GM18858 (cell line): ENCODE results near the gene UBL5.

Source experiments
- ATAC-seq: cut with Tn5 transposase; IDR thresholded peaks from one replicate; pipeline ENCODE4 v1.9.1; 2021; ENCODE audit not compliant: unreplicated experiment

The UBL5 gene

GRCh38 chr19:9850235-9850959 lies 22.7 kb downstream of the UBL5 start:
- ATAC-seq, result no peak

- ATAC-seq, result no peak
These were observed 26.6 kb downstream of the UBL5 start for GRCh38 chr19:9854282-9854846.

- ATAC-seq, result no peak
These were observed 28.9 kb downstream of the UBL5 start for GRCh38 chr19:9856609-9857008.

GRCh38 chr19:9857076-9857721 lies 29.5 kb downstream of the UBL5 start:
- no peak for ATAC-seq

GRCh38 chr19:9857920-9858746 lies 30.4 kb downstream of the UBL5 start:
- no peak for ATAC-seq

GRCh38 chr19:9858766-9859165 lies 31.0 kb downstream of the UBL5 start:
- no peak for ATAC-seq

- ATAC-seq, result no peak
These were observed 32.7 kb downstream of the UBL5 start for GRCh38 chr19:9860407-9860806.

GRCh38 chr19:9861503-9861902 lies 33.8 kb downstream of the UBL5 start:
- no peak for ATAC-seq

- no peak for ATAC-seq
These were observed 35.2 kb downstream of the UBL5 start for GRCh38 chr19:9862938-9863337.

GRCh38 chr19:9863759-9864158 lies 36.0 kb downstream of the UBL5 start:
- no peak for ATAC-seq

GRCh38 chr19:9865732-9866501 lies 38.2 kb downstream of the UBL5 start:
- no peak for ATAC-seq

- no peak for ATAC-seq
These were observed 41.4 kb downstream of the UBL5 start for GRCh38 chr19:9868983-9869617.

- ATAC-seq, result no peak
These were observed 44.1 kb downstream of the UBL5 start for GRCh38 chr19:9871626-9872338.

GRCh38 chr19:9872618-9873242 lies 45.0 kb downstream of the UBL5 start:
- ATAC-seq, result no peak

- no peak for ATAC-seq
These were observed 47.4 kb downstream of the UBL5 start for GRCh38 chr19:9875031-9875627.

GRCh38 chr19:9875796-9876195 lies 48.1 kb downstream of the UBL5 start:
- no peak for ATAC-seq

GRCh38 chr19:9877780-9878510 lies 50.2 kb downstream of the UBL5 start:
- no peak for ATAC-seq

GRCh38 chr19:9878511-9879196 lies 50.9 kb downstream of the UBL5 start:
- ATAC-seq, result no peak
